Testis (tissue), 2 donors: ENCODE measurements around the gene AFG1L.

Experiments
- POLR2A ChIP-seq: fragments of 450-650 bp; IDR thresholded peaks from one replicate; pipeline ENCODE4 v1.6.1; 2017; ENCODE audit warnings: antibody characterized with exemption, mild to moderate bottlenecking, moderate library complexity
- TF ChIP-seq, protein P1 (sequence below), 3 experiments: fragments of 450-650 bp in 2 of 3; fragments of 200-600 bp in 1 of 3; sonication (generic) in 1 of 3; IDR thresholded peaks; one replicate each; pipeline ENCODE4 v1.5.1; 2016 to 2019; ENCODE audit warnings: antibody characterized with exemption in 3 of 3, mild to moderate bottlenecking in 2 of 3, moderate library complexity in 1 of 3

- TF ChIP-seq, protein P1, sequence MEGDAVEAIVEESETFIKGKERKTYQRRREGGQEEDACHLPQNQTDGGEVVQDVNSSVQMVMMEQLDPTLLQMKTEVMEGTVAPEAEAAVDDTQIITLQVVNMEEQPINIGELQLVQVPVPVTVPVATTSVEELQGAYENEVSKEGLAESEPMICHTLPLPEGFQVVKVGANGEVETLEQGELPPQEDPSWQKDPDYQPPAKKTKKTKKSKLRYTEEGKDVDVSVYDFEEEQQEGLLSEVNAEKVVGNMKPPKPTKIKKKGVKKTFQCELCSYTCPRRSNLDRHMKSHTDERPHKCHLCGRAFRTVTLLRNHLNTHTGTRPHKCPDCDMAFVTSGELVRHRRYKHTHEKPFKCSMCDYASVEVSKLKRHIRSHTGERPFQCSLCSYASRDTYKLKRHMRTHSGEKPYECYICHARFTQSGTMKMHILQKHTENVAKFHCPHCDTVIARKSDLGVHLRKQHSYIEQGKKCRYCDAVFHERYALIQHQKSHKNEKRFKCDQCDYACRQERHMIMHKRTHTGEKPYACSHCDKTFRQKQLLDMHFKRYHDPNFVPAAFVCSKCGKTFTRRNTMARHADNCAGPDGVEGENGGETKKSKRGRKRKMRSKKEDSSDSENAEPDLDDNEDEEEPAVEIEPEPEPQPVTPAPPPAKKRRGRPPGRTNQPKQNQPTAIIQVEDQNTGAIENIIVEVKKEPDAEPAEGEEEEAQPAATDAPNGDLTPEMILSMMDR (IDR thresholded peaks at IDR 0.05), result peak in 2 of 3 experiments; percentile 14 to 21
- TF ChIP-seq POLR2A, result no peak
Measured at GRCh38 chr6:108518714-108519576, 224.1 kb downstream of the AFG1L start.
